Measurements from ENCODE around the gene SLC16A12. TPM values are rescaled to one million over a fixed set of nuclear protein-coding genes. Genes with fewer than 3 reads are reported as not detected.

The SLC16A12 gene
- total and polyA plus RNA-seq, 2 of the 4 experiments (the other 2 are of a cell fraction) = 1.4 to 1.6 TPM

DNA sequence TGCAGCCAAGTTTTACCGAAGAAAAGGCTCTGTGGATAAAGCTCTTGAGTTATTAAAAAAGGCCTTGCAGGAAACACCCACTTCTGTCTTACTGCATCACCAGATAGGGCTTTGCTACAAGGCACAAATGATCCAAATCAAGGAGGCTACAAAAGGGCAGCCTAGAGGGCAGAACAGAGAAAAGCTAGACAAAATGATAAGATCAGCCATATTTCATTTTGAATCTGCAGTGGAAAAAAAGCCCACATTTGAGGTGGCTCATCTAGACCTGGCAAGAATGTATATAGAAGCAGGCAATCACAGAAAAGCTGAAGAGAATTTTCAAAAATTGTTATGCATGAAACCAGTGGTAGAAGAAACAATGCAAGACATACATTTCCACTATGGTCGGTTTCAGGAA lies 132.4 kb downstream of the SLC16A12 start:
- no CpG with 5 or more reads among the region's 2 CpGs for WGBS, 2 experiments (ENCODE audit: extremely low coverage in 2 of 2, insufficient read length in 1 of 2)
- Histone ChIP-seq H2BK5ac (ENCODE audit: low read depth, low read length, poor library complexity, severe bottlenecking) (no peak overlapping the region), H4K8ac (ENCODE audit: low read depth in 2 of 2, low read length in 2 of 2) (no peak overlapping the region), H2AFZ (replicated peaks; ENCODE audit: low read length, poor library complexity) (no peak overlapping the region), H3K27ac (ENCODE audit: insufficient read depth, low read length) (no peak overlapping the region), H3K4me3 (ENCODE audit: insufficient read depth, low read depth, low read length) (no peak overlapping the region), H2AK9ac (replicated peaks; ENCODE audit: low read depth, low read length, poor library complexity) (no peak overlapping the region), H3K4me1 (ENCODE audit: control insufficient read depth, insufficient read depth, low read length) (peaks cover 1% of the 10 kb centered on the region; the same call in 1 of the 2 replicates), H3K36me3 (ENCODE audit: control insufficient read depth, insufficient read depth, low read length) (peaks cover 4% of the 10 kb centered on the region; the same call in 1 of the 2 replicates), H3K9me3 (ENCODE audit: control insufficient read depth, insufficient read depth, low read length) (no peaks in the 10 kb centered on the region), H2BK20ac (ENCODE audit: low read depth, low read length) (no peak overlapping the region), H4K91ac (ENCODE audit: insufficient read depth, low read depth, low read length) (no peak overlapping the region), H3K23ac (ENCODE audit: low read depth, low read length) (no peak overlapping the region), H2BK15ac (ENCODE audit: low read depth, low read length) (no peak overlapping the region), H4K5ac (ENCODE audit: low read depth, low read length) (no peak overlapping the region), H3K4me2 (ENCODE audit: low read depth, low read length) (no peak overlapping the region), H3K14ac (replicated peaks; ENCODE audit: low read depth, low read length) (no peak overlapping the region), H3K27me3 (ENCODE audit: control insufficient read depth, insufficient read depth, low read length) (no peaks in the 10 kb centered on the region), H3K4ac (ENCODE audit: low read depth, low read length) (no peak overlapping the region), H2BK120ac (ENCODE audit: low read depth, low read length) (no peak overlapping the region), H4K20me1 (ENCODE audit: insufficient read depth, low read length) (no peaks in the 10 kb centered on the region), H3K79me1 (ENCODE audit: low read depth in 1 of 2, low read length in 2 of 2) (no peaks in the 10 kb centered on the region), H3K18ac (ENCODE audit: low read depth, low read length) (no peak overlapping the region), H3K56ac (ENCODE audit: extremely low read depth, insufficient read depth, low read length) (no peak overlapping the region), H2AK5ac (ENCODE audit: low read depth, low read length) (no peak overlapping the region), H3K9ac (ENCODE audit: low read depth, low read length) (no peak overlapping the region), H3K9me1 (ENCODE audit: insufficient read depth, low read length) (no peaks in the 10 kb centered on the region)
- ATAC-seq (ENCODE audit: low read depth) = no peak
- CTCF ChIA-PET = no interaction called here
- no peak for DNase-seq
- no peak for TF ChIP-seq POLR2A (IDR thresholded peaks at IDR 0.05; ENCODE audit: low read depth, low read length)
- TF ChIP-seq RAD21 (IDR thresholded peaks at IDR 0.05; ENCODE audit: low read length) = no peak
- TF ChIP-seq BHLHE40 (IDR thresholded peaks at IDR 0.05; ENCODE audit: low read depth, low read length) = no peak
- no peak for TF ChIP-seq FOS (IDR thresholded peaks at IDR 0.05; ENCODE audit: low read depth, low read length)
- no peak for TF ChIP-seq RFX5 (IDR thresholded peaks at IDR 0.05; ENCODE audit: low read depth, low read length)
- TF ChIP-seq, protein P1, sequence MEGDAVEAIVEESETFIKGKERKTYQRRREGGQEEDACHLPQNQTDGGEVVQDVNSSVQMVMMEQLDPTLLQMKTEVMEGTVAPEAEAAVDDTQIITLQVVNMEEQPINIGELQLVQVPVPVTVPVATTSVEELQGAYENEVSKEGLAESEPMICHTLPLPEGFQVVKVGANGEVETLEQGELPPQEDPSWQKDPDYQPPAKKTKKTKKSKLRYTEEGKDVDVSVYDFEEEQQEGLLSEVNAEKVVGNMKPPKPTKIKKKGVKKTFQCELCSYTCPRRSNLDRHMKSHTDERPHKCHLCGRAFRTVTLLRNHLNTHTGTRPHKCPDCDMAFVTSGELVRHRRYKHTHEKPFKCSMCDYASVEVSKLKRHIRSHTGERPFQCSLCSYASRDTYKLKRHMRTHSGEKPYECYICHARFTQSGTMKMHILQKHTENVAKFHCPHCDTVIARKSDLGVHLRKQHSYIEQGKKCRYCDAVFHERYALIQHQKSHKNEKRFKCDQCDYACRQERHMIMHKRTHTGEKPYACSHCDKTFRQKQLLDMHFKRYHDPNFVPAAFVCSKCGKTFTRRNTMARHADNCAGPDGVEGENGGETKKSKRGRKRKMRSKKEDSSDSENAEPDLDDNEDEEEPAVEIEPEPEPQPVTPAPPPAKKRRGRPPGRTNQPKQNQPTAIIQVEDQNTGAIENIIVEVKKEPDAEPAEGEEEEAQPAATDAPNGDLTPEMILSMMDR (conservative IDR thresholded peaks at IDR 0.05; ENCODE audit: low read depth, low read length) = no peak
- no peak for TF ChIP-seq CHD1 (IDR thresholded peaks at IDR 0.05; ENCODE audit: low read depth, low read length)
- TF ChIP-seq MAZ (IDR thresholded peaks at IDR 0.05; ENCODE audit: borderline replicate concordance, low read depth, low read length) = no peak
- TF ChIP-seq, protein P2, sequence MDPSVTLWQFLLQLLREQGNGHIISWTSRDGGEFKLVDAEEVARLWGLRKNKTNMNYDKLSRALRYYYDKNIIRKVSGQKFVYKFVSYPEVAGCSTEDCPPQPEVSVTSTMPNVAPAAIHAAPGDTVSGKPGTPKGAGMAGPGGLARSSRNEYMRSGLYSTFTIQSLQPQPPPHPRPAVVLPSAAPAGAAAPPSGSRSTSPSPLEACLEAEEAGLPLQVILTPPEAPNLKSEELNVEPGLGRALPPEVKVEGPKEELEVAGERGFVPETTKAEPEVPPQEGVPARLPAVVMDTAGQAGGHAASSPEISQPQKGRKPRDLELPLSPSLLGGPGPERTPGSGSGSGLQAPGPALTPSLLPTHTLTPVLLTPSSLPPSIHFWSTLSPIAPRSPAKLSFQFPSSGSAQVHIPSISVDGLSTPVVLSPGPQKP (IDR thresholded peaks at IDR 0.05; ENCODE audit: borderline replicate concordance, low read depth, low read length) = no peak
- TF ChIP-seq, protein P3, sequence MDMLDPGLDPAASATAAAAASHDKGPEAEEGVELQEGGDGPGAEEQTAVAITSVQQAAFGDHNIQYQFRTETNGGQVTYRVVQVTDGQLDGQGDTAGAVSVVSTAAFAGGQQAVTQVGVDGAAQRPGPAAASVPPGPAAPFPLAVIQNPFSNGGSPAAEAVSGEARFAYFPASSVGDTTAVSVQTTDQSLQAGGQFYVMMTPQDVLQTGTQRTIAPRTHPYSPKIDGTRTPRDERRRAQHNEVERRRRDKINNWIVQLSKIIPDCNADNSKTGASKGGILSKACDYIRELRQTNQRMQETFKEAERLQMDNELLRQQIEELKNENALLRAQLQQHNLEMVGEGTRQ (IDR thresholded peaks at IDR 0.05; ENCODE audit: low read depth, low read length) = no peak
- no peak for TF ChIP-seq CEBPB (IDR thresholded peaks at IDR 0.05; ENCODE audit: low read depth, low read length)
- no peak for TF ChIP-seq MXI1 (IDR thresholded peaks at IDR 0.05; ENCODE audit: borderline replicate concordance, low read depth, low read length)
- TF ChIP-seq NFE2L2 (IDR thresholded peaks at IDR 0.05; ENCODE audit: low read depth, low read length) = no peak
- TF ChIP-seq MAFK (IDR thresholded peaks at IDR 0.05; ENCODE audit: low read depth, low read length) = no peak
- TF ChIP-seq SMC3 (IDR thresholded peaks at IDR 0.05; ENCODE audit: low read depth, low read length) = no peak
- TF ChIP-seq RCOR1 (IDR thresholded peaks at IDR 0.05; ENCODE audit: insufficient replicate concordance, low read length) = no peak
- POLR2A ChIA-PET (ENCODE audit: unreplicated experiment) = no interaction called here
- dilution Hi-C loops (cut with HindIII; ENCODE audit: low sequenced_read_pairs, unreplicated experiment) (no loop called here), intact Hi-C loops (cut with micrococcal nuclease) (no loop called here), in situ Hi-C loops (cut with MboI; ENCODE audit: low sequenced_read_pairs) (no loop called here)
- BruUV-seq (replicated peaks) = no TSS peak

Data from IMR-90 (cell line).